Activated T-cell treated with anti-CD3 and anti-CD28 coated beads, Interleukin-2, amount 50 U/mL, for 48 hours (primary cell): ENCODE measurements around the gene C16orf96.

Experiments
- DNase-seq, 2 experiments: peaks; one replicate each; pipeline ENCODE4 v3.0.0-alpha.2; 2020

C16orf96 gene

DNA sequence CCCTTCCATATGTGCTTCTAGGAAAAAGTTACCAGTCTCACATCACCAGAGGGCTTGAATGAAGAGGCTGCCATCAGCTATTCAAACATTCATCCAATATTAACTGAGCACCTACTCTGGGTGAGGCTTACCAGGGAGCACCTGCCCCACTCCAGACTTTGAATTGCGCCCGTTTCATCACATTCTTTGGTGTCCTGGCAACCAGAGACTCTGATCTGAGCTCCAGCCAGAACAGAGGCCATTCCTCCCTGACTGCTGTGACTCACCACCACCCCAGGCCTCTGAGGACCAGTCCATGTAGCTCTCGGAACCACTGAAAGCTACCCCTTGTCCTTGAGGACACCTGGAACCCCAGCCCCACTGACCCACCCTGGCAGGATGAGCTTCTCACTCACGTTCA lies at the start of gene C16orf96:
Gene C16orf96 (plus strand): TSS at position 229 of the 400 bp plus-strand sequence. CDS start 150 bp downstream, at position 379.
- DNase-seq: no peak

DNA sequence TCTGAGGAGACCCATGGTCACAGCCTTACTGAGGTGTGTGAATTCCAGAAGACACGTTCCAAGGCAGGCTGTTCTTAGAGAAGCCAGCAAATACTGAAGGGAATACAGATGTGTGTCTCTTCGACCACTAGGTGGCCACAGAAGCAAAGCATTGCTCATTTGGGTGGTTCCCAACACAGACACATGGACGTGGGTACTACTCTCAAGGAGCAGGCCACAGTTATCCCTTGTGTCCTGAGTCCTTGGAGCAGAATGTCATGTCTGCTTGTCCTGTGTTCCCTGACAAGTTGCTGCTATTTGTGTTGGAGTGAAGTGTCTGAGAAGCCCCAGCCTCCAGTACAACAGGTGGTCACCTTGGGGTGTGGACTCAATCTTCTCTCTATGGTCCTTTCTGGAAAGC lies 49.7 kb upstream of the C16orf96 start:
- peak; percentile 66 to 68 for DNase-seq

DNA sequence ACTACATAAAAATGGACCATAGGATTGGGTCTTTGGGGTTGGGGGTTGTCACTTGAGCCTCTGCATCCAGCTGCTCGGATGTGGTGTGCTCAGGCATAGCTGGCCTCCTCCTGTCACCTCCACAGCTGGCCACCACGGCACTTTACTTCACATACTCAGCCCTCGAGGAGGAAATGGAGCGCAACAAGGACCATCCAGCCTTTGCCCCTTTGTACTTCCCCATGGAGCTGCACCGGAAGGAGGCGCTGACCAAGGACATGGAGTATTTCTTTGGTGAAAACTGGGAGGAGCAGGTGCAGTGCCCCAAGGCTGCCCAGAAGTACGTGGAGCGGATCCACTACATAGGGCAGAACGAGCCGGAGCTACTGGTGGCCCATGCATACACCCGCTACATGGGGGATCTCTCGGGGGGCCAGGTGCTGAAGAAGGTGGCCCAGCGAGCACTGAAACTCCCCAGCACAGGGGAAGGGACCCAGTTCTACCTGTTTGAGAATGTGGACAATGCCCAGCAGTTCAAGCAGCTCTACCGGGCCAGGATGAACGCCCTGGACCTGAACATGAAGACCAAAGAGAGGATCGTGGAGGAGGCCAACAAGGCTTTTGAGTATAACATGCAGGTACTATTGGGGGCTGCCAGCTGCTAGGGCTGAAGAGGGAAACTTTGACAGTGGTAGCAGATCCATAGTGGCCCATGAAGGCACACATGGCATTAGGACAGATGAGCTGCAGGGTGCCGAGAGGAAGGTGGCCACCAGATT lies 48.4 kb upstream of the C16orf96 start:
- DNase-seq: no peak

DNA sequence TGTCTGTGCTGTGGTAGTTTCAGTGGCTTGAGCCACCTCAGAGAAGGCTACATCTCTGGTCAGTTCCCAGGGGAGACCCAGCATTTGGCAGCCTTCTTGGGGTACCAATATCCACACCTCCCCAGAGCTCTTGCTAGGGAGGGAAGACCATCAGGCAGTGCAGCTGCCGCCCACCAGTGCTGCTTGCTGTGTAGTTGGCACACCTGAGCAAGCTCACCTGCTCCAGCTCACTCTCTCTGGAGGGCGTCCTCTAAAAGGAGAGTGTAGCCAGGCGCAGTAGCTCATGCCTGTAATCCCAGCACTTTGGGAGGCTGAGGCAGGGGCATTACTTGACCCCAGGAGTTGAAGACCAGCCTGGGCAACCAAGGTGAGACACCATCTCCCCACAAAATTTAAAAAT lies 47.3 kb upstream of the C16orf96 start:
- no peak for DNase-seq

DNA sequence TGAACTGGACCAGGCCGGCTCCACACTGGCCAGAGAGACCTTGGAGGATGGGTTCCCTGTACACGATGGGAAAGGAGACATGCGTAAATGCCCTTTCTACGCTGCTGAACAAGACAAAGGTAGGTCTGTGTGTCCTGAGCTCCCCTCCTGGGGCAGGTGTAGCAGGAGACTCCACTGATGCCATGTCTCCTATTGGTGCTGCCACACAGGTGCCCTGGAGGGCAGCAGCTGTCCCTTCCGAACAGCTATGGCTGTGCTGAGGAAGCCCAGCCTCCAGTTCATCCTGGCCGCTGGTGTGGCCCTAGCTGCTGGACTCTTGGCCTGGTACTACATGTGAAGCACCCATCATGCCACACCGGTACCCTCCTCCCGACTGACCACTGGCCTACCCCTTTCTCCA lies 46.7 kb upstream of the C16orf96 start:
- no peak for DNase-seq

DNA sequence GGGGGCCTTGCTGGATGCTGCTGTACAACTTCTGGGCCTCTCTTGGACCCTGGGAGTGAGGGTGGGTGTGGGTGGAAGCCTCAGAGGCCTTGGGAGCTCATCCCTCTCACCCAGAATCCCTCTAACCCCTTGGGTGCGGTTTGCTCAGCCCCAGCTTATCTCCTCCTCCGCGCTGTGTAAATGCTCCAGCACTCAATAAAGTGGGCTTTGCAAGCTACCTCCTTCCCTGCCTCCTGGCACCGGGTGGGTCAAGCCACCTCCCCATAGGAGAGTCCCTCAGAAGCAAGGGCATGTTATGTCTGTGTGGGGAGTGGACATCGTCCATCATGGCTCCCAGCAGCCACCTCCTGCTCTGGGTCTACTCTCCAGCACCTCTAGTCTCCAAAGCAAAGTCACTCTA lies 46.0 kb upstream of the C16orf96 start:
- DNase-seq: no peak

DNA sequence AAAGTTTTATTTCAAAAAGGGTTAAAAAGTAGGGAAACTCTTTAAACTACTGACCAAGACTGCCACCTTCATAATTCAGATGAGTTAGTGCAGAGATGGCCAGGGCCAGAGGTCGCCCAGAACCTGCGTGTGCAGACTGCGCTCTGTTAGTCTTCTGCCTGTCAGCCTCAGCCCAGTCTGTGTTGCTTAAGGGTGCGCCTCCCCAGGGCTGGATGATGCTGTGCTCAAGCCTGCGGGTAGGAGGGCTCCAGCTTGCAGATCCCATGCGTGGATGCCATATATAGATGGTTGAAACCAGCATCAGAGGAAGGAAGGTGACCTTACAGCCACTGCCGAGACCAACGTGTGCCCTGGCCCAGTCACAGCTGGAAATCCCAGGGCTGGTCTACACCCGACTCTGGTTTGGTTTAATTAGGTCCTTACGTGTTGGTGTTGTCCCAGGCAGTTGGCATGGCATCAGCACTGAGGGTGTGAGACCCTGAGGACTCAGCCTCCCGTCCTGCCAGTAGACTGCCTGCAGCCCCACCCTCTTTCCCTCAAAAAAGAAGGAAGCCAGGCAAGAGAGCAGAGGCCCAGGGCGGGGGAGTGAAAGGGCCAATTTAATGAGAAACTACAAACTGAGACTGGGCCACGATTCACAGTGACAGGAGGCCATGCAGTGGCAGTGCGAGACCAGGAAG lies 45.3 kb upstream of the C16orf96 start:
- no peak for DNase-seq

DNA sequence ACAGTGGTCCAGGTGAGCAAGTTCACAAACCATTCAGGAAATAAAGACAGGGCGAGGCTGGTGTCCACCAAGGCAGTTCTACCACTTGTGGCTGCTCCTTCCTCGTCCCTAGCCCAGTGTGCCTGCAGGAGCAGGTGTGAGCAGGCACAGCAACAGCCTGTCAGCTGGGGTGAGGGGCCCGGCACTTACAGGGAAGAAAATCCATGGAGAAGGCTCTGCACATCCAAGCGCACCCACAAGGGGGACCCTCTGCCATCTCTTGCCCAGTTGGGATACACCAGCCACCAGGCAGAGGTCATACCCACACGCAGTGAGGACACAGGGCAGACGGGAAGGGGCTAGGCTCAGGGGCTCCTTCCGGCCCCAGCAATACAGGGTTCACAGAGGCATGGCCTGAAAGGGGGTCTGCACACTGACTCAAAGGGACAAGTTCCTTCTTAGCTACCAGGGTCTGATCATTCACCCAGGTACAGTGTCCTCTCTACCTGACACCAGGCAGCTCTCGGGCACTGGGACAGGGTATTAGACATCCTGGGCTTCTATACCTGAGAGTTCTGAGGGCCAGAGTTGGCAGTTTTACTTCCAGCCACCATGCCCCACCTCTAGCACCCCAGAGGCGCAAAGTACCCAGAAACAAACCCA lies 44.6 kb upstream of the C16orf96 start:
- DNase-seq: peak in 1 of 2 experiments; percentile 50

DNA sequence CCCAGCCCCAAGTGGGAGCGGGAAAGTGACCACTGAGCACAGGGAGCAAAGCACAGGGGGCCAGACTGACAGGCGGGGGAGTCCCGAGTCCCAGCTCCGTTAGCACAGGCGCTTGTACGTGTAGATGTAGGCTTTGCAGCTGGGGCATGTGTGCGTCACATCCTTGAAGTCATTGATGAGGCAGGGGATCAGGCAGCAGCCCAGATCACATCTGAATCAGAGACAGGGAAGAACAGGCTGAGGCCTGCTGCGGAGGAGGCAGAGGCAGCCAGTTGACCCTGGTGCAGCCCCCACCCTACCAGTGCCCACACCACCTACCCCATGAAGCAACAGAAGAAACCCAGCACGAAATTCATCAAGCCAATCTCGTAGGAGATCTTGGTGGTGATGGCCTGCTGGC lies 43.7 kb upstream of the C16orf96 start:
- no peak for DNase-seq

DNA sequence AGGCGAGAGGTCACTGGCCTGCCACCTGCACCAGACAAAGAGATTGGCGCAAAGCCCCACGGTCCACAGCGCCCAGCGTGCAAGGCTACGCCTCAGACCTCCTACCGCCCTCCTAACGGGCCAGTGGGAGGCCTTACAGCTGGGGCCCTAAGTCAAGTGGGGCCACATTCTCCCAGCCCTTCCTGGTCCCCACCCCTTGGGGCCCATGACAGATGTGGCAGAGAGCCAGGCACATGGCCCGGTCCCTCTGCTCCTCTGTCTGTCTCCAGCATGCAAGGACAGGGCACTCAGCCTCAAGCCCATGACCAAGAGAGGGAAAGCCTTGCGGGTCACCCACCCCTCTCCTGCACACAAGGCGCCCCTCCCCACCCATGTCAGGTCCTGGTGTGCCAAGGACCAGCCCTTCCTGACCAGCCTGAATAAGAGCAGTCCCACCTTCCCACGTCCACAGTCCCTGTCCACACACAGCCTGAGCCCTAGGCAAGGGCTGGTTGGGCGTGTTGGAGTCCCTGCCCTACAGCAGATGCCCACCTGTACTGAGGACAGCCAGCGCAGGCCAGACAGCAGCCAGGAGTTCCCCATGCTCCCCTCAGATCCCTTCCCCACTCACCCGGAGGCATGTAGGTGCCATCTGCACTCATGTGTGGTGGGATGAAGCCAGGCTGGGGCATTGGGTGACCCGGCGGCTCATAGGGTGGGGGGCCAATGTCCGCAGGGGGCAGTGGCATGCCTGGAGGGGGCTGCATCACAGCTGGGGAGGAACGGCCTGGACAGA lies 42.9 kb upstream of the C16orf96 start:
- no peak for DNase-seq

DNA sequence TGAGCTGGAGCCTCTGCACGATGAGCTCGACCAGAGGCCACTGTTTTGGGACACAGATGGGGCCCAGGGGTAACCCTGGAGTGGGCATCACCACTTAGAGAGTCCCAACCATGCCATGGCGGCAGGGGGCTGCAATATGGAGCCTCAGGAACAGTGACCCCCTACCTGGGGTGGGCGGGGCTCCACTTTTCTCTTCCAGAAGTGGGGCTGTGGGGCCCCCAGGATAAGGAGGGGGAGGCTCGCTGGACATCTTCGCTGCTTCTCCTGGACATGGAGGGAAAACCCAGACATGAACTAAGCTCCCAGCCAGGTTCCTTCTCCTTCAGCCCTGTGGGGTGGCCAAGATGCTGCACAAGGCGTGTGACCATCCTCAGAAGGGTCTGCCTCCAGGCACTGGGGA lies 42.3 kb upstream of the C16orf96 start:
- DNase-seq: no peak

DNA sequence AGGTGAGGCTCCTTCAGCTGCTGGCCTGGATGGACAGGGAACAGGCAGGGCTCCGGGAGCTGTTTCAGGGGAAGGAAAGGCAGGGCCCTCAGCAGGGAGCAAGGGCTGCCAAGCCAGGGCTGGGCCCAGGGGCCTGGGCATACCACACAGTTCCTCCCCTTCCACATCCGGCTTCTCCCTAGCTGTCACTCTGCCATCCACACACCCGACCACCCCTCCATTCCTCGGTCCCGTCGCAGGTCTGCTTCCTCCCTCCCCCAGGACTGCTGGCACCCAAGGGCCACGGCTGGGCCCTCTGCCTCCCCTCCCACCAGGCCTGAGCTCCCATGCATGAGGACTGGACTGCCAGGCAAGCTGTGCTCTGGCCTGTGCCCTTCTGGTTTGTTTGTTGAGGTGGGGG lies 41.5 kb upstream of the C16orf96 start:
- no peak for DNase-seq

DNA sequence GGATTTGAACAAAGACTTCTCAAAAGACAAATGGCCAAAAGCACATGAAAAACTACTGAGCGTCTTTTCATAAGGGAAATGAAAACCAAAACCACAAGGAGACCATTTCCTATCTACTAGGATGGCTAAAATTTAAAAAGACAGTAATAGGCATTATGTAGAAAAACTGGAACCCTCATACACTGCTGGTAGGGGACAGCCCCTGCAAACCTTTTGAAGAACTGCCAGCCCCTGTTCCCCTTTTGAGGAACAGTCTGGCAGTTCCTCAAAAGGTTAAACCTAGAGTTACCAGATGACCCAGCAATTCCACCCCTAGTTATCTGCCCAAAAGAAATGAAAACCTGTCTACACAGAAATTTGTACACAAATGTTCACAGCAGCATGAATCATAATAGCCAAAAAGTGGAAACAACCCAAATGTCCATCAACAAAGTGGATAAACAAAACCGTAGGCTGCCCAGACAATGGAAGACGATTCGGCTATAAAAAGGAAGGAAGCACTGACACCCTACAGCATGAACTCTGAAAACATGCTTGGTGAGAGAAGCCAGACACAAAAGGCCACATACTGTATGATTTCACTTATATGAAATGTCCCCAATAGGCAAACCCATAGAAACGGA lies 40.4 kb upstream of the C16orf96 start:
- DNase-seq: no peak

DNA sequence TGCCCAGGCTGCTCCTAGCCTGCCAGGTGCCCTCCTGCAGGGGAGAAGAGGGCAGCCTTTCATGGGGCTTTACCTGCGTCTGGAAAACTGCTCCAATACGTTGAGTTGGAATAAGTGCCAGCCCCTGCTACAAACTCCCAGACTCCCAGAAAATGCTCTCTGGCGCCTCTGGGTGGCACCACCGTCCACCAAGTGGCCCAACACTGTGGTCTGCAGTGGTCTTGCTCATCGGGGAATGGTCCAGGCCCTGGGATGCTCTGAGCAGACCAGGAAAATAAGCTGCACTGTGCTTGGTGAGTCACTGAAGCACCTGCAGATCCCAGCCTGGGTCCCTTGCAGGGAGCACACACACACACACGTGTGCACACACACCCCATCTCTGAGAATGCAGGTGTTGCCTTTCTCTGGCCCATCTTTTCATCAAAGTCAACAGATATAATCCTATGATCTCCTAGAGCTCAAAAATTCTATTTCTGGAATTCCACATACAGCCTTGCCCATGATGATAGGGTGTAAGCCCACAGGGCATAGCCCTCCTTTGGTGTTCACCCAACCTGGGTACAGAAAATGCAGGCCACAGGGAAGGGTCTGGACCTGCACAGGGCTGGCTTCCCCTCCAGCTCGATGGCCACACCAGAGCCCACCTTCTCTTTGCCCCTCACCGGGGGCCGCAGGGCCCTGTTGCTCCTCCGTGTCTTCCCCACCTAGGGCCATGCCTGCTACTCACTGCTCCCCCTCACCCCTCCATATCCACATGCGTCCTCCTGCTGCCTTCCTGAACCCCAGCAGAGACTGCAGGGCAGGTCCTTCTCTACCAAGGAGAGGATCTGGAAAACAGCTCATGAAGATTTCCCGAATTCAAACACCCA lies 38.1 kb upstream of the C16orf96 start:
- DNase-seq: peak in 1 of 2 experiments; percentile 41

DNA sequence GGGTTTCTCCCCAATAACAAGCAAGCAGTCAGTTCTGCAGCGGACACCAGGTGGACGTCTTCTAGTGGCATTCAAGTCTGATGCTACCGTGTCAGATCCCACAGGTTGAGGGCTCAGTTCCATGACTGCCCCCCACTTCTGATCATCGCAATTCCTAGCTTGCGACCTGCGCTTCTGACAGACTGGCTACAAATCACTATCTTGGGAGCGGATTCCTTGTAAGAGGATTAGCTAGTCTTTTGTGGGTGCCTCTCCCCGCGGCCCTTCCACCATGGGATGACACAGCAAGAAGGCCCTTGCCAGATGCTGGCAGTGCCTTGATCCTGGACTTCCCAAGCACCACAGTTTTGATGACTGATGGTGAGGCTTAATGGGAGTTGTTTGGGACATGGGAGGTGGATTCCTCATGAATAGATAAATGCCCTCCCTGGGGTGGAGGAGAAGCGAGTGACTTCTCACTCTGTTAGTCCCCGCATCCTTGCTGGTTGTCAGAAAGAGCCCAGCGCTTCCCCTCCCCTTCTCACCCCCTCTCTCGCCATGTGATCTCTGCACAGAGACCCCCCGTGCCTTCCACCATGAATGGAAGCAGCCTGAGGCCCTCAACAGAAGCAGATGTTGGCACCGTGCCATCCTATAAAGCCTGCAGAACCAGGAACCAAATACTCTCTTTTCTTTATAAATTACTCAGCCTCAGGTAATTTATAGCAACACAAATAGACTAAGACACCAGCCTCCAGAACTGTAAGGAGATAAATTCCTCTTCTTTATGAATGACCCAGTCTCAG lies 36.7 kb upstream of the C16orf96 start:
- no peak for DNase-seq

DNA sequence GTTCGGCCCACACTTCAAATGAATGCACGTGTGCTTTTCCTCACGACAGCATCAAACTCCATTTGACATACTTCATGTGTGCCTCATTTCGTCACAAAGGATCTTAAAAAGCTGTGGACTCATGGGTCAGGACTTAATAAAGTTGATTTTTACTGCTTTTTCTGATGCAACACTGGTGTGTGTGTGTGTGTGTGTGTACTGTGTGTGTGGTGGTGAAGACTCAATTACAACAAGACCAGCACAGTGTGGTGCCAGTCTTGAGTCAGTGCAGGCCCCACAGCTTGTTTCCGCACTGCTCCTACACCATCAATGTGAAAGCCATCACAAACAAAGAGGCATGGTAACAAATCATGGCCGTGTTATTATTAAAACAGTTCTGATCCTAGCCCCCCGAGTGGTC lies 35.2 kb upstream of the C16orf96 start:
- no peak for DNase-seq

DNA sequence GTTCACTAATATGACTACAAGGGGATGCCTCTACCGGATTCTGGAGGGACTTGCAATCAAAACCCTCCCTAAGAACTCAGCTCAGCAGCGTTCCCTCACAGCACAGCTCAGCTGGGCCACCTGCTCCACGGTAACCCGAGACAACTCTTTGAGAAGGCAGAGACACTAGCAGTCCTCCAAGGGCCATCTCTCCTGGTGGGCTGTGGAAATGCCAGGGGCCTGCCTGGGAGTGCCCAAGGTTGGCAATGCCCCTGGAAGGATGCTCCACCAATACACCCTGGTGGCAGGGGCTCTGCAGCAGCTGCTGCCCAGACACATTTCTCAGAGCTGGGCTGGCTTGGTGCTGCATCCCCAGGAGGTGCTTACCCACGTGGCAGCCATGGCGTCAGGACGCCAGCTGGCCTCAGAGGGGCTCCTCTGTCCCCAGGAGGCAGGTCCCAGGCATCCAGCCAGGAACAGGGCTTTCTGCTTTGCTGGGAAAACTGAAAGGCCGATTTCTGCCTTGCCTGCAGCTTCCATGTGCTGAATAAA lies 34.0 kb upstream of the C16orf96 start:
- DNase-seq: no peak

DNA sequence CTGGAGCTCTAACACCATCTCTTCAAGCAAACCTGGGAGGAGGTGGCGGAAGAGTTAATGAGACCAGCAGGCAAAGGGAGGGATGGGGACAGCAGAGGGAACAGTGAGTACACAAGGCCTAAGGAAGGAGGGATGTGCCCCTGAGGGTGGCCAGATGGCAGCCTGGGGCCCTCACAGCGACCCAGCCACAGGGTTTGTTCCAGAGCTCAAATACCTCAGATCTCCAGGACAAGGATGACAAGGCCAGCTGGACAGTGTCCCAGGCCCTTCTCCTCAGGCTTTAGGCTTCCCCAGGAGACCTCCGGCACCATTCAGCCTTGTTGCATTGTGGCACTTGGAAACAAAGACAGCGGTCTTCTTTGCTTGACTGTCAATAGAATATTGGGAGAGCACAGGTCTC lies 32.5 kb upstream of the C16orf96 start:
- no peak for DNase-seq

DNA sequence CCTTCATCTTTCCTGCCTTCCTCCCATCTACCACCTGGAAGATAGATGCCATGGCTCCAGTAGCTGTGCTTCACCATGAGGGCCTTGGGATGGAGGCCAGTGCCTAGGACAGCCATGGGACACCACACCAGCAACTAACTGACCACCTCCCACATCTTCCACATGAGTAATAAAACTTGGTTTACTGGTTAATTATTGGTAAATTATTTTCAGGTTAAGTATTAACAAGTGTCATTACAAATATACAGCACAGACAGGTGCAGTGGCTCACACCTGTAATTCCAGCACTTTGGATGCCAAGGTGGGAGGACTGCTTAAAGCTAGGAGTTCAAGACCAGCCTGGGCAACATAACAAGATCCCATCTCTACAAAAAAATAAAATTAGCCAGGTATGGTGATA lies 31.6 kb upstream of the C16orf96 start:
- DNase-seq: no peak

DNA sequence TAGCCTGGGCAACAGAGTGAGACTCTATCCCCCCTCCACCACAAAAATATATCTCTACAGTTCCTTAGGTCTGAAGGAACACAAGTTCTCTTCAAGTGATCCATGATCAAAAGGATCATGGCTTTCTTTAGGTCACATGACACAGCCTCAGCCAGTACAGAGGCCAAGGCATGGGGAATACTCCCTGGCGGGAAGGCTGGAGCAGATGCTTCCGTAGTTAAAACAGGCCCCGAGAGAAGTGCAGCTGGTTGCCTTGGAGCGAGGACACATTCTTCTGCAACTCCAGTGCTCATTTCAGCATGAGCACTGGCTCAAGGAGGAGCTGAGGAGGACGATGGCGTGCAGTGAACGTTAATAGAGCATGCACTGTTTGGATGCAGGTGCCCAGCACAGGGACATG lies 31.1 kb upstream of the C16orf96 start:
- no peak for DNase-seq
